ENCODE measurements around the gene ADARB1. TPM values are rescaled to one million over a fixed set of nuclear protein-coding genes. Genes with fewer than 3 reads are reported as not detected.

The ADARB1 gene
- total and polyA plus RNA-seq, 12 donors: 7.2 to 21.6 (median 16.1) TPM

DNA sequence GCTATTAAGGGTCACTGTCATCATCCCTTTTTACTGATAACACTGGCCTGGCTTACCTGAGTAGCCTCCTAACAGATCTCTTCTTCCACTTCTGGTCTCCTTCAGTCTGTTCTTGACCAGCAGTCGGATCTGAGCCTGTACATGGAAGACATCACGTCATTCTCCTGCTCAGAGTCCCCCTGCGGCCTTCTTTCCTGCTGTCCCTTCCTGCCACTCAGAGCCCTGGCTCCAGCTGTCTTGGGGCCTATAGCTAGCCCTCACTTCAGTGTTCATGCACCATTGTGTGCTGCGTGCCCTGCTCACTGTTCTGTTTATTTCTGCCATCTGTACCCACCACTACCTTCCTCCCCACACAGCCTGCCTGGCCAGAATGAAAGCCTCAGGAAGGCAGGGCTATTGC, 8.4 kb downstream of the ADARB1 start:
- Histone ChIP-seq H3K27ac (no peak overlapping the region), H3K4me1 (replicated peaks in 1 of 2) (peaks cover 0 to 3% of the 10 kb centered on the region in 2 donors)

DNA sequence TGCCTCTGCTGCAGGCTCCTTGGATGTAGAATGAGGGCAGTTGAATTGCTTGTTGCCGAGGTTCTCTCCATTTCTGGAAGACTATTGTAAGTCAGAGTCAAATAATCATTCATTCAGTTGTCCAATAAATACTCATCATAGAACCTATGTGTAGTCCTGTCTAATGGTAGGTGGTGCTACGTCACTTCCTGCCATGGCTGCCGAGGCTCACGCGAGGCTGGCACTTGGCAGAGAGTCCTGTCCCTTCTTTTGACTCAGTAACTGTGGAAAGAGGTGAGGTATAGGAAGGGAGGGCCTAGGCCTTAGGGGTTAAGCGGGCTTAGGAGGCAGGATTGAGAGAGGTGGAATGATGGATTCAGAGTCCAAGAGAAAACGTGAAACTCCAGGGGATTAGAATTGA, 9.7 kb downstream of the ADARB1 start:
- TF ChIP-seq, protein P1, sequence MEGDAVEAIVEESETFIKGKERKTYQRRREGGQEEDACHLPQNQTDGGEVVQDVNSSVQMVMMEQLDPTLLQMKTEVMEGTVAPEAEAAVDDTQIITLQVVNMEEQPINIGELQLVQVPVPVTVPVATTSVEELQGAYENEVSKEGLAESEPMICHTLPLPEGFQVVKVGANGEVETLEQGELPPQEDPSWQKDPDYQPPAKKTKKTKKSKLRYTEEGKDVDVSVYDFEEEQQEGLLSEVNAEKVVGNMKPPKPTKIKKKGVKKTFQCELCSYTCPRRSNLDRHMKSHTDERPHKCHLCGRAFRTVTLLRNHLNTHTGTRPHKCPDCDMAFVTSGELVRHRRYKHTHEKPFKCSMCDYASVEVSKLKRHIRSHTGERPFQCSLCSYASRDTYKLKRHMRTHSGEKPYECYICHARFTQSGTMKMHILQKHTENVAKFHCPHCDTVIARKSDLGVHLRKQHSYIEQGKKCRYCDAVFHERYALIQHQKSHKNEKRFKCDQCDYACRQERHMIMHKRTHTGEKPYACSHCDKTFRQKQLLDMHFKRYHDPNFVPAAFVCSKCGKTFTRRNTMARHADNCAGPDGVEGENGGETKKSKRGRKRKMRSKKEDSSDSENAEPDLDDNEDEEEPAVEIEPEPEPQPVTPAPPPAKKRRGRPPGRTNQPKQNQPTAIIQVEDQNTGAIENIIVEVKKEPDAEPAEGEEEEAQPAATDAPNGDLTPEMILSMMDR (IDR thresholded peaks at IDR 0.05): no peak
- TF ChIP-seq POLR2A (IDR thresholded peaks at IDR 0.05): no peak
- Histone ChIP-seq H3K9me3 (replicated peaks in 1 of 3) (no peaks in the 10 kb centered on the region), H3K4me3 (no peak overlapping the region), H3K27me3 (no peaks in the 10 kb centered on the region), H3K4me1 (replicated peaks in 1 of 2) (peaks cover 0 to 3% of the 10 kb centered on the region in 2 donors), H3K27ac (no peak overlapping the region), H3K36me3 (replicated peaks in 1 of 2) (no peaks in the 10 kb centered on the region)
- intact Hi-C loops (cut with DNase I): no loop called here
- peak in 1 of 7 donors; percentile 37 for DNase-seq
- 91 to 93% (median 92%) methylated on average over 7 of the region's 7 CpGs for WGBS, 4 donors

More for the DNA sequence above, 8.4 kb downstream of the ADARB1 start:
- DNase-seq: peak in 1 of 7 donors; percentile 45
- no peak overlapping the region for H3K4me3 ChIP-seq
- no peaks in the 10 kb centered on the region for H3K36me3 ChIP-seq (replicated peaks in 1 of 2)
- no peak for TF ChIP-seq POLR2A (IDR thresholded peaks at IDR 0.05)
- TF ChIP-seq, protein P1 (IDR thresholded peaks at IDR 0.05): no peak
- intact Hi-C loops (cut with DNase I): no loop called here
- H3K9me3 ChIP-seq (replicated peaks in 1 of 3): no peaks in the 10 kb centered on the region
- no peaks in the 10 kb centered on the region for H3K27me3 ChIP-seq
- 81 to 85% (median 84%) methylated on average over 4 of the region's 4 CpGs for WGBS, 4 donors

DNA sequence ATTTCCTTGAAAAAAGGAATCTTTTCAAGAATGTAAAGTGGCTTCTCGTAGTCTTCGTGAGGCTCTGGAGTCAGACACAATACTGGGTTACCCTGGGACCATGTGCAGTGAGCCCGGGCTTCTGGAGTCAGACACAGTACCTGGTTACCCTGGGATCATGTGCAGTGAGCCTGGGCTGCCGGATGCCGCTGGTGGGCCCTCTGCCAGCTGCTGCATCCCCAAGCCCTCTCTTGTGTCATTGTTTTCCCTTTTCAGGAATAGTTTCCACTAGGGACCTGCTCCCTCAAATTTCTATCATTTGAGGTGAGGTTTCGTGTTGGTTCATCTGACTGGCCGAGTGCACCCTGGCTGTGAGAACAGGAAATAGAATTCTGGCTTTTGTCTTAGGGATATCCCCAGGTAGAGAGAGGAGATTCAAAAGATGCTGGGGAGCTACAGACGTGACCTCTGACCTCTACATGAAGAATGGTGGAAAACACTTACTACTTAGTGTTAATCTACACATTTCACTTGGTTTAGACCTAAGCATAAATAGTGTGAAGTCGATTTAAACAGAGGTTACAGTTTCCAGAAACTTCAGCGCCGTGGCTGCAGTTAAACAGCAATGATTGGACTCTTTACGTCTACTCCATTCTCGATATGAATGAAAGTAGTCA, 10.6 kb downstream of the ADARB1 start:
- no peak overlapping the region for H3K4me3 ChIP-seq
- WGBS, 4 donors: 86 to 93% (median 90%) methylated on average over 13 of the region's 13 CpGs
- intact Hi-C loops (cut with DNase I): no loop called here

DNA sequence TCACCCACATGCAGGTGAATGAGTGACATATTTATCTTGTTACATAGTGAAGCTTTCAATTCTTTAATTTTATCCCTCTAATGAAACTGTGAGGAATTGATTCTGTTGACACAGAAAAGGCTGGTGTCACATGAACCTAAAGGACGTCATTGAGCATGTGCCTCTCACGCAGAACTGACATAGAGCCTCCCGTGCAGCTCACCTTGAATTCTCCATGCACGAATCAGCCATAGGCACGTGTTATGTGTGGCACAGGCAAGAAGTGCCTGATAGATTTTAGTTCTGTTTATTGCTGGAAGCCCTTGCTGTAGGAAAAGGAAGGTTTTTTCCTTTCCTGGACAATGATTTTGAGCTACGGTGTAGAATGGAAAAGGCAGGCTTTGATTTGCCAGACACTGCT, 11.3 kb downstream of the ADARB1 start:
- H3K4me1 ChIP-seq (replicated peaks in 1 of 2): peaks cover 0 to 3% of the 10 kb centered on the region in 2 donors
- 75 to 93% (median 86%) methylated on average over 6 of the region's 6 CpGs for WGBS, 4 donors
- TF ChIP-seq POLR2A (IDR thresholded peaks at IDR 0.05): no peak
- TF ChIP-seq, protein P1 (IDR thresholded peaks at IDR 0.05): no peak
- peak in 1 of 7 donors; percentile 49 for DNase-seq
- intact Hi-C loops (cut with DNase I): no loop called here
- no peaks in the 10 kb centered on the region for H3K36me3 ChIP-seq (replicated peaks in 1 of 2)
- H3K27ac ChIP-seq: no peak overlapping the region
- no peaks in the 10 kb centered on the region for H3K9me3 ChIP-seq (replicated peaks in 1 of 3)
- H3K4me3 ChIP-seq: no peak overlapping the region
- H3K27me3 ChIP-seq: no peaks in the 10 kb centered on the region

More for the DNA sequence above, 10.6 kb downstream of the ADARB1 start:
- H3K9me3 ChIP-seq (replicated peaks in 1 of 3): no peaks in the 10 kb centered on the region
- TF ChIP-seq POLR2A (IDR thresholded peaks at IDR 0.05): no peak
- TF ChIP-seq, protein P1 (IDR thresholded peaks at IDR 0.05): no peak
- H3K36me3 ChIP-seq (replicated peaks in 1 of 2): no peaks in the 10 kb centered on the region
- DNase-seq: peak in 1 of 7 donors; percentile 49
- H3K27me3 ChIP-seq: no peaks in the 10 kb centered on the region
- H3K4me1 ChIP-seq (replicated peaks in 1 of 2): peaks cover 0 to 3% of the 10 kb centered on the region in 2 donors
- no peak overlapping the region for H3K27ac ChIP-seq
